Esophagus squamous epithelium (tissue), 4 donors: Measurements from ENCODE around the gene NFATC4.

Source experiments
- POLR2A ChIP-seq, 4 donors: fragments of 450-650 bp; IDR thresholded peaks; one replicate each; pipeline ENCODE4 v1.6.1; 2017; ENCODE audit warnings: antibody characterized with exemption in 4 of 4, mild to moderate bottlenecking in 4 of 4, moderate library complexity in 3 of 4
- TF ChIP-seq, protein P1 (sequence below), 6 experiments: fragments of 450-650 bp in 4 of 6; fragments of 200-600 bp in 2 of 6; sonication (generic) in 2 of 6; IDR thresholded peaks; one replicate each; pipeline ENCODE4 v1.5.1; 2016 to 2019; ENCODE audit warnings: antibody characterized with exemption in 6 of 6, mild to moderate bottlenecking in 4 of 6, moderate library complexity in 4 of 6

DNA sequence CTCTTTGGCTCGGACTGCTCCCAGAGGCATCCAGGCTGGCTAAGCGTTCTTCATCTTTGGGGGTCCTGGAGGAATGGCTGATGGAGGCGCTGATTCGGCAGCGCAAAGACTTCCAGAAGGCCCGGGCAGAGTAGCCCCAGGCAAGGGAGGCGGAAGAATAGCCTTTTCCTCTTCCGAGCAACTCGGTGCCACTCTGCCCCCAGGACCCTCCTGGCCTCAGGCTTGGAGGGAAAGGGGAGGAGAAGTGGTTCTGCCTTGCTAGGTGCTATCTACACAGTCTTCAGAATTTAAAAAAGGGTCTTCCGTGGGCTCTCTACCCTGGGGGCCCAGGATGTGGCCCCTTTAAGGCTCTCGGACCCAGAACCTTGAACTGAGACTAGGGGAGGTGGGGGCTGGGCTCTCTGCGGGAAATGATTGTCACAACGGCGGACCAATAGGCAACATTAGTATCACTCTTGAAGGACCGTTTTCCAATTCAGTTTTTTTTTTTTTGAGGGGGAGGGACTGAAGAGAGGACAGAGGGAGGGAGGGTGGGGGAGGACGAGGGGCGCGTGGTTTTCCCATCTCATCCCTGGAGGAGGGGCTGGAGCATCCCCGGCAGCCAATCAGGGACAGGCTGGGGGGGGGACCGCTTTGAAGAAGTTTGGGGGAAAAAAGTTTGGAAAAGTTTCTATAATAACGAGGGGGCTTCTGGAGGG lies at the start of gene NFATC4:
- TF ChIP-seq, protein P1, sequence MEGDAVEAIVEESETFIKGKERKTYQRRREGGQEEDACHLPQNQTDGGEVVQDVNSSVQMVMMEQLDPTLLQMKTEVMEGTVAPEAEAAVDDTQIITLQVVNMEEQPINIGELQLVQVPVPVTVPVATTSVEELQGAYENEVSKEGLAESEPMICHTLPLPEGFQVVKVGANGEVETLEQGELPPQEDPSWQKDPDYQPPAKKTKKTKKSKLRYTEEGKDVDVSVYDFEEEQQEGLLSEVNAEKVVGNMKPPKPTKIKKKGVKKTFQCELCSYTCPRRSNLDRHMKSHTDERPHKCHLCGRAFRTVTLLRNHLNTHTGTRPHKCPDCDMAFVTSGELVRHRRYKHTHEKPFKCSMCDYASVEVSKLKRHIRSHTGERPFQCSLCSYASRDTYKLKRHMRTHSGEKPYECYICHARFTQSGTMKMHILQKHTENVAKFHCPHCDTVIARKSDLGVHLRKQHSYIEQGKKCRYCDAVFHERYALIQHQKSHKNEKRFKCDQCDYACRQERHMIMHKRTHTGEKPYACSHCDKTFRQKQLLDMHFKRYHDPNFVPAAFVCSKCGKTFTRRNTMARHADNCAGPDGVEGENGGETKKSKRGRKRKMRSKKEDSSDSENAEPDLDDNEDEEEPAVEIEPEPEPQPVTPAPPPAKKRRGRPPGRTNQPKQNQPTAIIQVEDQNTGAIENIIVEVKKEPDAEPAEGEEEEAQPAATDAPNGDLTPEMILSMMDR (IDR thresholded peaks at IDR 0.05), result no peak
- no peak for TF ChIP-seq POLR2A (IDR thresholded peaks at IDR 0.05)
